OCI-M1 (cell line): ENCODE measurements around the gene HSPD1.

Experiments used
- DNase-seq: peaks from one replicate; lab custom pipeline; 2025; lab: John Stamatoyannopoulos, UW

The HSPD1 gene

DNA sequence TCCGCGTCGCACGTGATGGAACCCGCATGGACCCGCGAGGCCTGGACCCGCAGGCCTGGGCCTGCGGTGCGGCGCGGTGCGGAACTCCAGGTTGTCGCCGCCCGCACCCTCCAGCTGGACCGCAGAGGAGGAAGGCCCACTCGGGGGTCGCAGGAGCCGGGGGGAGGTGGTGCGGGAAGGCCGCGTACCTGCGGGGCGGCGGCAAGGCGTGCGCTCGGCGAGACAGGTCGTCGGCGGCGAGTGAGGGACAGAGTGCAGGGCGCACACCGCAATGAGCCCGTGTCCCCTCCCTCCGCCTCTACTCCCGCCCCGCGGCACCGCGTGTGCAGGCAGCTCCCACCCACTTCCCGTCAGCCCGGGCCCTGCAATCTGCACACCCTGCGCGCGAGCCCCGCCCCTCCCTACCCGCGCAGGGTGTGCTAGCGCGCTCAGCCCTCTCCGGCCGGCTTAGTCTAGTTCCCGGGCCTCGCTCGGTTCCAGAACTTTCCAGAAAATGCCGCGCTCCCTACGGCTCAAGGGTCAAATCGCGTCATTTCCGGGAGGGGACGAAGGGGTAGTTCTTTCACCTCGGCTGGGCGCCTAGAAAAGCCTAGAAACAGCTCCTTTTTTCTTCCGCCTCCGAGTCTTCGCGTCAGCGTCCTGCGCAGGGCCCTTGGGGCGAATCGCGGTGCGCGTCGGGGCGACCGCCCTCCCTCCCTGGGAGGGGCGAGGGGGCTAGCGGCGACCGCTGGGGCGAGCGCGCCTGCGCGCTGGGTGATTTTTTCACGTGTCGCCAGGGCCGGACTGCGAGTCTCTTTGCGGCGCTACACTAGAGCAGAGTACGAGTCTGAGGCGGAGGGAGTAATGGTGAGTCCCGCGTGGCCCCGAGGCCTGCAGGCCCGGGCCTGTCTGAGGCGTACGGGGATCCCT is at the start of gene HSPD1, which contains the start of gene HSPE1:
HSPD1 (minus strand) TSS at position 247 of the 909 bp plus-strand sequence. CDS start 992 bp downstream, outside the sequence.
HSPE1 (plus strand) TSS at position 786 of the 909 bp plus-strand sequence; CDS start at position 844, 58 bp downstream.
- DNase-seq: peak; percentile 99

DNA sequence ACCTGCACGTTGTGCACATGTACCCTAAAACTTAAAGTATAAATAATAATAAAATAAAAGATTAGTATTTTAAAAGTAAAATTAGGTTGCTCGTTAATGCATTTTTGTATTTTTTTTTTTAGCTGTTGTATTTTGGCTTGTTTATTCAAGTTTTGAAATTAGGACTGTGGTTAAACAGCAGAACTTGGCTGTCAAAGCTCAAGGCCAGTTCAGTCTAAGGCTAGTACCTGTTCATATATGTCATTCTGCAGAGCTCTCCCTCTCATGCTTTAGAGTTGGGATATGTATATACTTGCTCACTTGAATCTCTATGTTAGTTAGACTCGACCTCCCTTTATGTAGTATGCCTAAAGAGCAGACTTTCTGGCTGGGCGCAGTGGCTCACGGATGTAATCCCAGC is 48.9 kb upstream of the HSPD1 start:
- DNase-seq: no peak

DNA sequence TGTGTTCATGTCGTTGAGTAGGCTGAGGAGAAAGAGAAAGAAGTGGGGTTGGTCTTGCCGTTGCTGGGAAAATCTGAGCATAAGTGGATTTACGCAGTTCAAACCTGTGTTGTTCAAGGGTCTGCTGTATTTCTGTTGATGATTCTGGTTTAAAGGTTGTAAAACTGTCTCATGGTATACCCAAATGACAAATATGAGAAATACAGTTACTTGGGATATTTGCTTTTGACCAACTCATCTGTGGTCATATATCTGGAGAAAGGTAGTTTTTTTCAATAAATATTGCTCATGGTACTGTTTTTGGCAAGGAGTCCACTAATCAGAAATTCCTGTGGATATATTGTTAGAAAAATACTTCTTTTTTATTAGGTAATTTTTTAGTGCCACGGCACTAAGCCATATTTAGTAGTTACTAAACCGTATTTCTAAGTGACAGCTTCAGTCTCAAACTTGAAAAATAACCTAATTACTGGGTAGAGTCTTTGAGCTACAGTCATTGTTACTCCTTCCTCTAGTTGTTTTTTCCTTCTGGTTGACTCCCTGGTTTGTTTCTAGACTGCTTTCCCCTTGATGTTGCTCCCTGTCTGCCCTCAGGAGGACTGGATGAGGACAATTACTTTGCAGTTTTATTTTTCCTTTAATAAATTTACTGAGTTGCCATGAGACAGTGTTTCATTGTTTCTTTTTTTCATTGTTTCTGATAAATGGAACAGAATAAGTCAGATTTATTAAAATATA is 47.7 kb upstream of the HSPD1 start:
- no peak for DNase-seq

DNA sequence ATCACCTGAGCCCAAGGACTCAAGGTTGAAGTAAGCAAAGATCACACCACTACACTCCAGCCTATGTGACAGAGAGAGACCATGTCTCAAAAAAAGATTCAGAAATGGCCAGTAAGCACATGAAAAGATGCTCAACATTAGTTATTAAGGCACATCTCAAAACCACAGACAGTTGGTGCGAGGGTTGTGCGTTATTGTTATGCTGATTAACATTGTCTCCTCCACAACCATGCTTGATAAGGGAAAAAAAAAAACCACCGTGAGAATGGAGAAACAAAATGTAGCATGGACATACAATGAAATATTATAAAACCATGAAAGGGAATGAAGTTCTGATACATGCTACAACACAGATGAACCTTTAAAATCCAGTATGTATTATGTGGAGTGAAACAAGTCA is 43.6 kb upstream of the HSPD1 start:
- DNase-seq: no peak

DNA sequence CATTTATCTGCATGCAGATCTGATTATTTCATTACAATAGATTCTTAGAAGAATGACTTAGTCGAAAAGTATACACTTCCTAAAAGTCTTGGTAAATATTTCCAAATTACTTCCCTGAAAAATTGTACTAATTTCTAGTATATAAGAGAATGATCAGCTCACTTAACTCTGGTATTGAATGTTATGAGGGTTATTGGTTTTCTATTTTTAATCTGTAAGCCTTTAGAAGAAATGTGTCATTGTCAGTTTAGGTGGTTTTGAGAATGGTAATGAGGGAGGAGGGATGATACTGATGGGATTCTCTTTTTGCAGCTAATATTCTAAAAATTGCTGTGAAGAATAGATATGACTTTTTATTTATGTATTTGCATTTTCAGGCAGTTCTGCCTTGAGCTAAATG is 40.1 kb upstream of the HSPD1 start:
- DNase-seq: no peak

DNA sequence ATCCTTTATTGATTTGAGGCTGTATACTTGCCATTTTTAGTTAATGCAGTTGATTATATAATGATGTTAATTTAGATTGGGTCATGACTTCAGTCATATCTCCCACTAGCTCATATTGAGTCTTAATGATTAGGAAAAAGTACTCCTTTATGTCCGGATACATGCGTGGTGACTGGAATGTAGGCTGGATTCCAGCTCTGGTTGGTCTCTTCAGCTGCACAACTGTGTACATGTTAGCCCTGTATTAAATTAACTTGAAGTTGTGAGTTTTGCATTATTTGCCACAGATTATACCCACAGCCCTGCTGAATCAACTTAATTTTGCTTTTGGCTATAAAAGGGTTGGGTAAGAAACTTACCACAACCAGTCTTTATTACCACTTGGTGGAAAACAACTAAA is 38.8 kb upstream of the HSPD1 start:
- DNase-seq: no peak

DNA sequence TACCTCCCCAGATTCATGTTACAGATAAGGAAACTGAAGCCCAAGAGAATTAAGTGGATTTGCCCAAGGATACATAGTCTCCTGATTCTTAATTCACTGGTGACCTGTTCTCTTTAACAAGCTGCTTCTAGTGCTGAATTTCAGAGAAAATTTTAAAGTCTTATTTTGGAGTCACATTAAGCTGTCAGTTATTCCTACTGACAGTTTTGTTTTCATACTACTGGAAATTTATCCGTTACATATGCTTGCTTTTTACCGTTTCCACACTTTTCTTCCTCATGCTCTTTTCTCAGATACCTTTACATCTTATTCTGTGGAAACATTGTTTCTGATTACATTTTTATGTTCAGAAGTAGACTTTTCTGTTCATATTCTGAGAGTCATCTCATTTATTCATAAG is 17.5 kb upstream of the HSPD1 start:
- no peak for DNase-seq

DNA sequence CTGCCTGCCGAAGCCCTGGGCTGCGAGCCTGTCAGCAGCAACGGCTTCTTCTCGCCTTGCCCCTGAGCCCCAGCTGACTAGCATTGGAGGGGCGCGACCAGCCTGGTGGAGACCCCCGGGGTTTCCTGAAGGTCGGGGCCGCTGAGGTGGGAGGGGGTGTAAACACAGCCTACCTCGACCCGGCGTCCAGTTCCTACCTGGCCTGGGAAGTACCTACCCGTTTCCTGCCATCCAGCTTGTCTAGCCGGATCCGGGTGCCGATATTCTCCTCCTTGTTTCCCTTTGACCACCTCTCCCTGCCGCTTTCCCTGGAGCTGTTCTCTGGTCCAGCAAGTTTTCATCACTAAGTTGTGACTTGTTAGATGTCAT is 16.7 kb upstream of the HSPD1 start:
- peak; percentile 44 for DNase-seq

DNA sequence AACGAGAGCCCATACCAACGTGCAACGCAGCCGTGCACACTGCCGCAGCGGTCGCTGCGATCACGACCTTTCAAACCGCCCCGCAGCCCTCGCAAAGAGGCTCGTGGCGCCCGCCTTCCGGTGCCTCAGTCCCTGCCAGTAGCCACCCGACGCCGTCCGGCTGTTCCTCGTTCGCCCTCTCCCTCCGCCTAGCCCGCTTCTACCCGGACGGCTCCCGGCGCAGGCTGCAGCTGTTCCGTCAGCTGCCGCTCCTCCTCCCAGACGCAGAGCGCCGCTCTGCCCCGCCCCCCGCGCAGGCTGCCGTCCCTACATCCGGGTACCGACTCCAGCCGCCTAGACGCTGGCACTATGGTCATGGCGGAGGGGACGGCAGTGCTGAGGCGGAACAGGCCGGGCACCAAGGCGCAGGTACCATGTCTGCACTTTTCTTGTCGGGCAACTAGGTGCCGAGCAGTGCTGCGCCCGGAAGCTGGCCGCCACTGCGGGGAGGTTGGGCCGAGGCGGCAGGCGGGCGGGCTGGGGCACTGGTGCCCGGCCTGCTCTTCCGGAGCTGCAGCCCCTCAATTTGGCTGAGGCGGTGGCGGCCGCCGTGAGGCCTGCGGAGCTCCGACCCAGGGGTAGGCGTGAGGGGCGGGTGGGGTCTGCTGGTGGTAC is 16.2 kb upstream of the HSPD1 start, which contains the start of gene MOB4:
MOB4 (plus strand) TSS at position 328 of the 654 bp plus-strand sequence; CDS start at position 349, 21 bp downstream.
- peak; percentile 97 for DNase-seq

DNA sequence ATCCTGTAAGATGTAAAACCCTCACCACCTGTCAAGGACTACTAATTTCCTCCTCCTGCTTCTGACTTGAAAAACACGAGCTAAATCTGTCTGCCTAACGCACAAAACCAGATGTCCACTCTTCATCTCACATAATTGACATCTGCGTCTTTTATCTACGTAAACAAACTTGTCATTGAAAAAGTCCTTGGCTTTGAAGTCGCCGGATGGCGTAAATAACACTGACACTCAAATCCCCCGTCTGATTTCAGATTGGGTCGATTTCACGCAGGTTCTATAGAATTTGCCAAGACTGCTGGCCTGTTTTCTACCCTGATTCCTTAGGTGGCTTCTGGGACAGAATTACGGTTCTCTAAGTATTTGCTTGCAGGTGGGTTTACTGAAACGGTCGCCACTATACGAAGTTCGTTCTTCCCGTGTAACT is 15.7 kb upstream of the HSPD1 start:
- peak; percentile 83 for DNase-seq

DNA sequence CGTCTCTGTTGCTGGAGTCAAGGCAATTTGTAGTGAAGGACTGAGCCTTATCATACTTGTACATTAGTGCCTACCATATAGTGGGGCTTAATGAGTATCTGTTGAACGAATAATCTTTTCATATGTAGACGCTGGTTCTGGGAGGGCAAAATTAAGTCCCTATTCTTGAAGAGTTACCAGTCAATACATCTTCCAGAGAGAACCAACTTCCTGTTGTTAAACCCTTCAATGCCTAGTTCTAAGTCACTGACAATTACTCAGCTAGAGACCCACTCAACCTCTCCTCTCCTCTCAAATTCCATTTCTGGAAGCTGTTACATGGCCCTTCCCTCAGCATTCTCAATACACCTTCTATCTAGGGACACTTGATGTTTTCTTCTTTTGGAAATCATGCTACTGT is 15.1 kb upstream of the HSPD1 start:
- DNase-seq: peak; percentile 64

DNA sequence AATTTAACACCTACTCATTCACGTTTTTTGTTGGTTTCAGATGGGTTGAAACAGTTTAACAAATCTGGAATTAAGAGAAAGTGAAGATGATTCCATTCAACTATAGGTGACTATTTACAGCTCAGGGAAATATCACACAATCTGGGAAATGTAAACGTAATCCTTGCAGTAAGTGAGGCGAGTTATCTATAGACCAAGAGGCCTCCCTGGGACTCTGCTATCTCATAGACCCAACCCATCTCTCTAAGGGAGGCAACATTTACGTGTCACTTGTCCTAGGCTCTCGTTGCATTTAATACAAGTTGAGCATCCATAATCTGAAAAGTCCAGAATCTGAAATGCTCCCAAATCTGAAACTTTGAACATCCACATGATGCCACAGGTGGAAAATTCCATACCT is 14.3 kb upstream of the HSPD1 start:
- no peak for DNase-seq

DNA sequence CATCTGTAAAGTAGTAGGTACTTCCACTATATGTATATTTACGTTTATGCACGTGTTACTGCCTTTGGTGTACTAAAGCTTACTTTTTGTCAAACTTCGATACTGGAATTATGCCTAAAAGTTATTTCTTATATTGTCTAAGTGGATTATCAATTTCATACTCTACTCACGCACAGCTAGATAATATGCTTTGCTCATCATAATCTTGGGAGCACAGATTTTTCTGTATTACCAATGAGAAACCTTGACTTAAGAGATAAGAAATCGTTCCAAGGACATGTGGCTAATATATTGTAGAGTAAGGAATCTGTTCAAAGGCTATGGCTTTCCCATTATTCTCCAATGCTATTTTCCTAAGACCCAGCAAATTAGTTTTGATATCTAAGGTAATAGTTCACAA is 7.0 kb upstream of the HSPD1 start:
- no peak for DNase-seq

DNA sequence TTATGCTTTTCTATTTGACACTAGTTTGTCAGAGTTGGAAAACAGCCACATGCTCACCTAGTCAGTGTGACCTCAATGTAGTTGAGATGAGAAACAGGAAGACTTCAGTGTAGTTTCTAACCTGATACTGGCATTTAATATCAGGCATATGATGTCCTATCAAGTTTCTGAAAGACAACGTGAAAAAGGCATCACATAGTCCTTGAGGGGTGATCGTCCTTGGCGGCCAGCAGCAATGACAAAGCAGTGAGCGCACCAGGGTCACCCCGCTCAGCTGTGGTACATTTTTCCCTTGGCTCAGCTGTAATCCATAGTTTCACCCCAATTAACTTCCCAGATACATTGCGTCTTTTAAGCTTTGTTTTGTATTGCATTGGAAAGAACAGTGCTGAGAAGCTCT is 4.9 kb upstream of the HSPD1 start:
- no peak for DNase-seq

DNA sequence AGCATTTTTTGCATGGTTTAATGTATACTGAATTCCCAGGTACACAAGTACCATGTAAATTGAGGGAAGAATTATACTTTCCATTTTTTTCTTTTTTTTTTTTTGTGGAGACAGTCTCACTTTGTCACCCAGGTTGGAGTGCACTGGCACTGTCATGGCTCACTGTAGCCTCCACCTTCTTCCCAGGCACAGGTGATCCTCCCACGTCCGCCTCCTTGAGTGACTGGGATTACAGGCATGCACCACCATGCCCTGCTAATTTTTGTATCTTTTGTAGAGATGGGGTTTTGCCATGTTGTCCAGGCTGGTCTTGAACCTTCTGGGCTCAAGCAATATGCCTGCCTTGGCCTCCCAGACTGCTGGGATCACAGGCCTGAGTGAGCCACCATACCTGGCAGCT is 4.4 kb upstream of the HSPD1 start:
- DNase-seq: no peak

DNA sequence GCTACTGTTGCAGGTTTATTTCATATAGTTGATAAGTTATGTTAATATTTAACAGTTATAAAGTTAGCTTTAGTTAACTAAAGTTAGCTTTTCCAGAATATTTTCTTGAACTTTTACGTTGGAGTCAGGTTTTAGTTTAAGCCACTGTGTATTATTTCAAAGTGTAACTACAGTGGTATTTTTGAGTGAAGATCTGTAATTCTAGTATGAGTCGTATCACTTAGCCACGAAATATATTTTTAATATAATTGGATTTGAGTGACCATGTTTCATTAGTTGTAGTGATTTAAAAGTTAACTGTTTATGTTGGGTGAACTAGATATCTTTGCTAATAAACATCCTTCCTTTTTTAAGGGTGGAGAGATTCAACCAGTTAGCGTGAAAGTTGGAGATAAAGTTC is 3.0 kb upstream of the HSPD1 start:
- no peak for DNase-seq

DNA sequence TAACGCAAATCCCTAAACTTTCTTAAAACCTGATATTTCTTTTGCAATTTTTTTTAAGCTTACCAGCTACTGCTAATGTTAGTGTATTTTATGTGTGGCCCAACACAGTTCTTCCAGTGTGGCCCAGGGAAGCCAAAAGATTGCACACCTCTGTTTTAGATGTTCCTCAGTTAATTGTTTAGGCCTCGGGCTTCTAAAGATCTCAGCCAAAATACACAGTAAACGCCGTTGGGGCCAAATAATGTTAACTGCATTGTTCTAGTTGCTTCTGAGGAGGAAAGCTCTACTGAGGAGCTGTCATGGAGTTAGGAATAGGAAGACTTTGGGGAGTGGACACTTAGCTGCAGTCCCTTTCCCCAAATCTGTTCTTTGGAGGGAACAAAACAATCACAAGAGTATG is 2.6 kb upstream of the HSPD1 start:
- DNase-seq: no peak

DNA sequence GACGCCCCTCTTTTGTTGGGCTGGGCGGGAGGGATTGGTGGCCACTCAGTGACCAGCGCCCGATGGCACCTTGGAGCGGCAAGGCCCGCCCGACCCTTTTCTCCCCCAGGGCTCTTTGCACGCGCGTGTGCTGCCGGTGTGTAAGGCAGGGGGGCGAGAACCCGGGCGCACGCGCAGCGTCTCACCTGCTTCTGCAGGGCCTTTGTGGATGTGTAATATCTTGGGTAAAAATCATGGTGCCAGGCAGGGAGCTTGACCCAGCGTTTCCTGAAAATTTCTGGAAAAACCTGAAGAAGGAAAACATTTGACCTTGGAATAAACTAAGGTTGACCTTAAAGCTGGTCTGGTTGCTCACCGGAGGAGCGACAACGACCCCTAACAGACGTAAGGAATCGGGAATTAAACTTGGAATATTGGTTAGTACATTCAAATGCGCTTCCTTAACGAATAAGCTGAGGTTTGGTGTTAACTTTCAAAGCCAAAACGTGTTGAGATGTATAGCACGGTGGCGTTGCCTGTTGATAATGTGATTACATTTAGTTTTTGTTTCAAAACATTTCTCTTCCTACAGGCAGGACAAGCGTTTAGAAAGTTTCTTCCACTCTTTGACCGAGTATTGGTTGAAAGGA is 977 bp upstream of the HSPD1 start:
- peak; percentile 63 for DNase-seq

DNA sequence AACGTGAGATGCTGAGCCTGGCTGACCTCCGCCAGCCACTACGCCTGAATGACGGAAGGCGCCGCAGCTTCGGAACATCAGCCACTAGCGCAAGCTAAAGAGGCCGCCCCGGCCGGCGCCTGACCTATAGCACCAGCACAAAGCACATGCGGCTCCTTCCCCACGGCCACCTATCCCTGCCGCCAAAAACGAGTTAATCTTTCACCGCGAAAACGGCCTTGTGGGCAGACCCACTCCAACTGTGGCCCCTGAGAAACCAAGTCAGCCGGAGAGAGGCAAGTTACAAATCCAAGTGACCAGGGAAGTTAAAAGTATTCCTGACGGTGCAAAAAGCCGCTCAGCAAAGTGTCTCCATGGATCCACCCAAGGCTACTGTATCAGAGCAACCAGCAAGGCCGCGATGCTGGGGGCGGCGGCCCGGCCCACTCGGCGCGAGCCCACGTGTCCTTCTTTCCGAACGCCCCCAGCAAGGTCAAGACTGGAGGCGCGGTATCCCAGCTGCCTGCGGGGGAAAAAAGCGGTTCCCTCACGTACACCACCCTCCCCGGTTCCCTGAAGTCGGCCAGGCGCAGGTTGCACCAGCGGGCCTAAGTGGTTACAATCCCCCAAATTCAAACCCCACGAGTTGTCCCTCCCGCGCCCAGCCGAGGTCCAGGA is 575 bp downstream of the HSPD1 start:
- DNase-seq: peak; percentile 63

DNA sequence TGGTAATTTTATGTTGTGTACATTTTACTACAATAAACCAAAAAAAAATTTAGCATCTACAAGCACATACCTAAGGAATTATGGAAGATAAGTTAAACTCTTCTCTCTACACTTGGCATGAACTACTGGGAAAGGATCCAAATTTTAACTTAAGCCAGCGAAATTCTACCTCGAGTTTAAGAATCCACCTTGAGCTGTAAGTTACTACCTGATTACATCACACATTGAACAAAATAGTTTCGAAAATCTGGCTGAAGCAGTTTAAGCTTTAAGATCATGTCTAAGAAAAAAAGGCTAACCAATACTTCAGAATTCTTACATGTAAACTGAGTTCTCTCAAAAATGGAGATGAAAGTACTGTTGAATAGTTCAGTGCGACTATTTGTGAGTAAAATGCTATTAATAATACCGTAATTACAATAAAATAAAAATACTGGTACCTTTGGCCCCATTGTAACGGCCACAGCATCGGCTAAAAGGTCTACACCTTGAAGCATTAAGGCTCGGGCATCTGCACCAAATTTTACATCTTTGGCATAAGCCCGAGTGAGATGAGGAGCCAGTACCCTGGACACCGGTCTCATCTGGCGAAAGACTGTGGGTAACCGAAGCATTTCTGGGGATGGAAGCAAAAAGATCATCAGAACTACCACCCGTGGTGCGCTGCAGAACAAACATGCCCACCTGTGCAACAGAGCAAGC is 1.3 kb downstream of the HSPD1 start:
- DNase-seq: peak; percentile 40

DNA sequence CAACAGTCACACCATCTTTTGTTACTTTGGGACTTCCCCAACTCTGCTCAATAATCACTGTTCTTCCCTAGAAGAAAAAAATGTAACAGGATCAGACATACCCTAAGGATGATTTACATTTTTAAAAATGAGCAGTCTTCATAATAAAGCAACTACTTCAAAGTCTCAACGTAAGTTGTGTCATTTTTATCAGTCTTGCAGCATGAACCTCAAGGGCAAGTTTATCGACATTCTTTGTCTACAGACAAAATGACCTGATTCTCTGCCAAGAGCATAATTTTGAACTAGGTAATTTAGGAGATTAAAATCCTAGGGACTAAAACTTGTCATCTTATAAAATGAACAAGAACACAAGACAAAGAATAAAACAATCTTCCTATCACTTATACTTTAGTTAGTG is 2.3 kb downstream of the HSPD1 start:
- DNase-seq: peak; percentile 37
